ENCODE data around the gene HTD2.

DNA sequence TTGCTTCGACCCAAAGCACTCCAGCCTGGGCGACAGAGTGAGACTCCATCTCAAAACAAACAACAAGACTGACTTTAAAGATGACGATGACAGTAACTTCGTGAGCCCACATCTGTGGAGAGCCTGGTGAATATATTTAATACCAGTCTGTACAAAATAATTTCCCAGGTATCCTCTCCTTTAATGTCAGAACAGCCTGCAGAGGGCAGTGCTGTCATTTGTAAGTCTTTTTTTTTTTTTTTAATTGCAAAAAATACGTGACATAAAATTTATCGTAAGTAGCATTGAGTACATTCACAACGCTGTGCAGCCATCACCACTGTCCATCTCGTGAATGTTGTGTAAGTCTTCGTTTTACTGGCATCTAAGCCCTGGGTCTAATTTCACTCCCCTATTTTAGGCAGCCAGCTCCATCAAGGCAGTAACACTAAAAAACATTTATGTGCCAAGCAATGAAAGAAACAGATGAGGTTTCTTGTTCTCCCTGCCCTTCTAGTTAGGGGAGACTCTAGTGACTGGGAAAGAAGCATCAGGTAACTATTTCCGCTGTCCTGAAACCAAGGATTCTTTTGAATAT, 1.4 kb downstream of the HTD2 start:
- TF ChIP-seq POLR2AphosphoS5 (IDR thresholded peaks at IDR 0.05; ENCODE audit: low read depth, low read length) (no peak), POLR2A (IDR thresholded peaks at IDR 0.05; ENCODE audit: low read depth, low read length) (no peak)

All from GM12892 (cell line).